NCI-H1105 treated with DMSO at 0.1 percent for 48 hours (cell line): ENCODE results near the gene RGS9BP.
"Not testable (repeated sequence)": the region's sequence is repeated elsewhere in the genome, so short reads cannot be mapped to it uniquely, and the experiment has no call there.

Experiments used
- DNase-seq: peaks from one replicate; lab custom pipeline; 2025; lab: John Stamatoyannopoulos, UW

RGS9BP gene

GRCh38 chr19:32671883-32672593 is 3.6 kb upstream of the RGS9BP start:
- no peak for DNase-seq

GRCh38 chr19:32672841-32673240 is 2.8 kb upstream of the RGS9BP start:
- no peak for DNase-seq

- no peak for DNase-seq
Observed at GRCh38 chr19:32673573-32673972, 2.1 kb upstream of the RGS9BP start.

- DNase-seq: no peak
Observed at GRCh38 chr19:32674153-32674930, 1.3 kb upstream of the RGS9BP start.

GRCh38 chr19:32674931-32675719 is 523 bp upstream of the RGS9BP start, which contains the start of gene ANKRD27:
Gene ANKRD27 (minus strand): TSS chr19:32675180. CDS start chr19:32659015, 16,165 bp downstream.
- DNase-seq: peak; percentile 98

GRCh38 chr19:32676186-32676894 is 692 bp downstream of the RGS9BP start:
- peak; percentile 31 for DNase-seq

GRCh38 chr19:32676895-32677359 is 1.3 kb downstream of the RGS9BP start:
- DNase-seq: no peak

- DNase-seq: no peak
Observed at GRCh38 chr19:32677657-32678056, 2.0 kb downstream of the RGS9BP start.

- no peak for DNase-seq
Observed at GRCh38 chr19:32680986-32681385, 5.3 kb downstream of the RGS9BP start.

- DNase-seq: no peak
Observed at GRCh38 chr19:32682317-32682716, 6.7 kb downstream of the RGS9BP start.

- no peak for DNase-seq
Observed at GRCh38 chr19:32686847-32687475, 11.3 kb downstream of the RGS9BP start.

- DNase-seq: no peak
Observed at GRCh38 chr19:32687681-32688080, 12.0 kb downstream of the RGS9BP start.

GRCh38 chr19:32688311-32688710 is 12.7 kb downstream of the RGS9BP start:
- no peak for DNase-seq

- peak; percentile 84 for DNase-seq
Observed at GRCh38 chr19:32691291-32691951, 15.8 kb downstream of the RGS9BP start, which contains the start of gene NUDT19. Gene NUDT19 (plus strand): TSS chr19:32691821. CDS start chr19:32691961, 140 bp downstream.

- peak; percentile 28 for DNase-seq
Observed at GRCh38 chr19:32691952-32692726, 16.5 kb downstream of the RGS9BP start.

GRCh38 chr19:32692727-32693061 is 17.0 kb downstream of the RGS9BP start:
- DNase-seq: no peak

- not testable (repeated sequence) for DNase-seq
Observed at GRCh38 chr19:32693151-32694108, 17.8 kb downstream of the RGS9BP start.

- not testable (repeated sequence) for DNase-seq
Observed at GRCh38 chr19:32694316-32694715, 18.7 kb downstream of the RGS9BP start.

- DNase-seq: not testable (repeated sequence)
Observed at GRCh38 chr19:32694851-32695250, 19.2 kb downstream of the RGS9BP start.
